ENCODE measurements around the gene NMNAT3.

- TF ChIP-seq SP1 (CRISPR knock-in tag; conservative IDR thresholded peaks at IDR 0.05) (no peak), CTCF (IDR thresholded peaks at IDR 0.05) (peak; percentile 74), PREB (CRISPR knock-in tag; IDR thresholded peaks at IDR 0.05; ENCODE audit: borderline replicate concordance) (no peak), AFF4 (CRISPR knock-in tag; IDR thresholded peaks at IDR 0.05; ENCODE audit: borderline replicate concordance) (no peak)
These were observed 115.7 kb downstream of the NMNAT3 start for GRCh38 chr3:139561959-139562676.

All from WTC11 (cell line).